K562 (cell line): Measurements from ENCODE around the gene LMO7. TPM values are rescaled to one million over a fixed set of nuclear protein-coding genes. Genes with fewer than 3 reads are reported as not detected.

Source experiments
- ATAC-seq: fragments of 200-7000 bp; cut with Tn5 transposase; 3 replicates; pipeline ENCODE4 v1.9.1; 2020; ENCODE audit warnings: moderate library complexity
- BruUV-seq: library from RNA; stranded (reverse); fragments of 400-500 nt; replicated peaks from 2 replicates; lab custom pipeline; 2021; lab: Mats Ljungman, UMichigan
- CTCF ChIA-PET: fragments of 300-600 bp; formaldehyde crosslinking; extraction: SDS; loops from one replicate; lab custom pipeline; 2021; ENCODE audit warnings: low intra/inter-chr PET ratio; lab: Yijun Ruan, JAX
- POLR2A ChIA-PET: fragments of 300-600, 350-650 bp; sonication (Branson Sonifier 250); formaldehyde crosslinking; extraction: SDS; loops from one replicate; lab custom pipeline; 2021; ENCODE audit warnings: antibody characterized with exemption, inconsistent platforms; lab: Yijun Ruan, JAX
- DNase-seq, 4 experiments: peaks; one replicate each; pipeline versions ENCODE4 v3.0.0 to v3.0.0-alpha.2; 2011 to 2018; ENCODE audit warnings: low spot score in 3 of 4, mixed read lengths in 3 of 4; ENCODE audit errors: extremely low read depth in 1 of 4
- FAIRE-seq: peaks from 2 replicates; lab custom pipeline; 2011; peaks lifted over from hg19 to GRCh38; lab: Jason Lieb, UNC
- H2AFZ ChIP-seq: 2 replicates; pipeline ENCODE4 v1.6.0; 2011; ENCODE audit warnings: low read depth, low read length, control low read depth, inconsistent platforms
- H3K27ac ChIP-seq: fragments of 200-600 bp; 3 replicates; pipeline ENCODE4 v1.8.0; 2011; ENCODE audit warnings: low read depth, mild to moderate bottlenecking, control low read depth, inconsistent platforms, low read length, moderate library complexity, mixed read lengths; ENCODE audit errors: extremely low read depth
- H3K27me3 ChIP-seq, 2 experiments: fragments of 300-600 bp in 1 of 2; 2 replicates in 1 of 2; 3 replicates in 1 of 2; pipeline versions ENCODE4 v1.6.0 to v1.8.0; 2011; ENCODE audit warnings: inconsistent platforms in 2 of 2, low read length in 2 of 2, mild to moderate bottlenecking in 1 of 2, mixed read lengths in 1 of 2, moderate library complexity in 1 of 2; ENCODE audit not compliant: control insufficient read depth in 2 of 2, insufficient read depth in 2 of 2
- H3K36me3 ChIP-seq: fragments of 300-600 bp; 3 replicates; pipeline ENCODE4 v1.8.0; 2011; ENCODE audit warnings: mild to moderate bottlenecking, low read length, inconsistent platforms; ENCODE audit not compliant: control insufficient read depth, insufficient read depth
- H3K4me1 ChIP-seq, 2 experiments: fragments of 200-600 bp in 1 of 2; replicated peaks in 1 of 2; 2 replicates in 1 of 2; 3 replicates in 1 of 2; pipeline versions ENCODE4 v1.5.1 to v1.8.0; 2011; ENCODE audit warnings: inconsistent platforms in 2 of 2, low read length in 2 of 2, mild to moderate bottlenecking in 1 of 2, mixed read lengths in 1 of 2, moderate library complexity in 1 of 2; ENCODE audit not compliant: control insufficient read depth in 2 of 2, insufficient read depth in 2 of 2
- H3K4me2 ChIP-seq: 2 replicates; pipeline ENCODE4 v1.6.1; 2011; ENCODE audit warnings: low read length, control low read depth, inconsistent platforms, mixed read lengths; ENCODE audit not compliant: insufficient read depth
- H3K4me3 ChIP-seq: fragments of 200-600 bp; sonication (generic), shearing (Covaris generic); 2 replicates; pipeline ENCODE4 v1.5.1; 2016; ENCODE audit warnings: control low read depth, inconsistent platforms
- H3K79me2 ChIP-seq: fragments of 200-600 bp; 3 replicates; pipeline ENCODE4 v1.8.0; 2011; ENCODE audit warnings: low read length, inconsistent platforms; ENCODE audit not compliant: control insufficient read depth, insufficient read depth
- H3K9ac ChIP-seq, 2 experiments: 2 replicates each; pipeline versions ENCODE4 v1.6.0 to v1.6.1; 2011; ENCODE audit warnings: low read depth in 2 of 2, low read length in 2 of 2, control low read depth in 1 of 2, inconsistent platforms in 1 of 2, mild to moderate bottlenecking in 1 of 2, mixed read lengths in 1 of 2; ENCODE audit not compliant: insufficient read depth in 1 of 2
- H3K9me1 ChIP-seq: one replicate; pipeline ENCODE4 v1.6.0; 2011; ENCODE audit warnings: inconsistent platforms, mild to moderate bottlenecking, low read length, moderate library complexity; ENCODE audit not compliant: control insufficient read depth, insufficient read depth
- H3K9me3 ChIP-seq: replicated peaks from 2 replicates; pipeline ENCODE4 v1.5.1; 2011; ENCODE audit warnings: low read depth, low read length, inconsistent platforms; ENCODE audit not compliant: control insufficient read depth, insufficient read depth
- H4K20me1 ChIP-seq: replicated peaks from 2 replicates; pipeline ENCODE4 v1.6.1; 2011; ENCODE audit warnings: low read length, inconsistent platforms, mixed read lengths; ENCODE audit not compliant: control insufficient read depth, insufficient read depth
- COPS2 ChIP-seq: fragments of 450-650 bp; conservative IDR thresholded peaks from 2 replicates; pipeline ENCODE4 v1.6.1; 2016; ENCODE audit warnings: mild to moderate bottlenecking, moderate library complexity
- ELK1 ChIP-seq: sonication (generic); formaldehyde crosslinking; IDR thresholded peaks from 2 replicates; pipeline ENCODE4 v1.8.1; 2022; ENCODE audit warnings: missing genetic modification reagents
- KAT2B ChIP-seq: IDR thresholded peaks from one replicate; pipeline ENCODE4 v1.6.1; 2012; ENCODE audit warnings: low read depth, mild to moderate bottlenecking, control low read depth, inconsistent platforms, low read length, moderate library complexity
- MAFG ChIP-seq: fragments of 450-650 bp; conservative IDR thresholded peaks from 2 replicates; pipeline ENCODE4 v1.6.1; 2016; ENCODE audit warnings: missing genetic modification characterization, missing compliant biosample characterization
- MLLT1 ChIP-seq, 2 experiments: fragments of 450-650 bp; IDR thresholded peaks; 2 replicates each; pipeline ENCODE4 v1.6.1; 2016
- OTX1 ChIP-seq: fragments of 450-650 bp; formaldehyde crosslinking; IDR thresholded peaks from 2 replicates; pipeline ENCODE4 v1.4.0; 2022; ENCODE audit warnings: mild to moderate bottlenecking
- SAFB2 ChIP-seq: fragments of 200-400 bp; formaldehyde crosslinking; IDR thresholded peaks from 2 replicates; pipeline ENCODE4 v1.6.1; 2018; ENCODE audit warnings: borderline replicate concordance, low read length, low read depth, moderate library complexity; ENCODE audit not compliant: severe bottlenecking
- SMAD2 ChIP-seq: fragments of 150-350 bp; IDR thresholded peaks from 2 replicates; pipeline ENCODE4 v1.6.1; 2014; ENCODE audit warnings: low read depth, mild to moderate bottlenecking, low read length
- TAF15 ChIP-seq: fragments of 200-400 bp; formaldehyde crosslinking; IDR thresholded peaks from 2 replicates; pipeline ENCODE4 v1.6.1; 2017; ENCODE audit warnings: mild to moderate bottlenecking, low read depth, low read length, moderate library complexity
- XRCC3 ChIP-seq: fragments of 450-650 bp; IDR thresholded peaks from 2 replicates; pipeline ENCODE4 v1.6.1; 2017; ENCODE audit warnings: mild to moderate bottlenecking, moderate library complexity
- ZC3H11A ChIP-seq: IDR thresholded peaks from 2 replicates; pipeline ENCODE4 v1.6.1; 2012; ENCODE audit warnings: low read depth, low read length, improper control_type of control experiment
- ZKSCAN3 ChIP-seq: fragments of 250-450 bp; sonication (Bioruptor Pico); IDR thresholded peaks from 2 replicates; pipeline ENCODE4 v1.4.0; 2020
- ZNF282 ChIP-seq: sonication (generic); formaldehyde crosslinking; IDR thresholded peaks from 2 replicates; pipeline ENCODE4 v1.8.1; 2023; ENCODE audit warnings: missing genetic modification reagents
- ZNF444 ChIP-seq: fragments of 250-450 bp; sonication (Bioruptor Pico); IDR thresholded peaks from 2 replicates; pipeline ENCODE4 v1.4.0; 2020; ENCODE audit warnings: mild to moderate bottlenecking, moderate library complexity
- ZNF584 ChIP-seq: fragments of 200-800 bp; sonication (Bioruptor generic); IDR thresholded peaks from 2 replicates; pipeline ENCODE4 v1.6.1; 2016; ENCODE audit warnings: low read depth, mild to moderate bottlenecking, missing genetic modification characterization, missing compliant biosample characterization
- WGBS: fragments of 100-300 bp; shearing (Covaris generic); methylation state at CpG from one replicate; pipeline ENCODE4 v1.1.6; 2016; ENCODE audit warnings: low coverage, mixed read lengths; ENCODE audit not compliant: insufficient coverage; ENCODE audit errors: missing lambda C conversion rate; 5-methylcytosine and 5-hydroxymethylcytosine counted together
- in situ Hi-C: fragments of 300-500 bp; cut with MboI; formaldehyde crosslinking; loops from 4 replicates; pipeline ENCODE4 v1.15.0; 2018; ENCODE audit warnings: inconsistent platforms, mixed read lengths
- intact Hi-C: fragments of 100-400 bp; cut with micrococcal nuclease; formaldehyde crosslinking; loops from 2 replicates; pipeline ENCODE4 v1.14.2; 2022
- polyA plus RNA-seq, 8 experiments: library from polyadenylated mRNA; depleted of rRNA in 4 of 8; stranded (reverse) in 5 of 8; unstranded in 3 of 8; fragments of >200 nt; fragmentation: Nextera tagmentation in 2 of 8; fragmentation: Illumina TruSeq in 1 of 8; extraction: Ambion mirVana in 2 of 8; extraction: Trizol in 1 of 8; gene quantifications; 2 replicates each; pipeline versions ENCODE4 v1.2.1 to v1.2.3, GENCODE V29; 2011 to 2014; ENCODE audit warnings: inconsistent platforms in 1 of 8, missing spikeins in 1 of 8
- total RNA-seq, 7 experiments: library from RNA; depleted of rRNA in 6 of 7; stranded (reverse); fragments of >200 nt in 6 of 7; fragmentation: Illumina TruSeq in 2 of 7; extraction: Trizol in 2 of 7; gene quantifications; 2 replicates each; pipeline versions ENCODE4 v1.2.1 to v1.2.3, GENCODE V29; 2011 to 2021; ENCODE audit warnings: low replicate concordance in 1 of 7

Gene LMO7
- total and polyA plus RNA-seq, 9 of the 15 experiments (the other 6 are each of a cell fraction or from before 2014, with no cell fraction given), result 0.42 to 4.3 (median 1.7) TPM

- TF ChIP-seq ELK1 (CRISPR knock-in tag), result no peak
- TF ChIP-seq KAT2B, result no peak
- no peak for TF ChIP-seq ZNF444 (CRISPR knock-in tag)
- TF ChIP-seq XRCC3, result no peak
Observed at GRCh38 chr13:75600371-75600770, 35.8 kb upstream of the LMO7 start (continued).

- H3K4me1 ChIP-seq, result no peaks in the 10 kb centered on the region
- no peaks in the 10 kb centered on the region for H4K20me1 ChIP-seq
- intact Hi-C loops (no loop called here), in situ Hi-C loops (no loop called here)
- no peaks in the 10 kb centered on the region for H3K9me3 ChIP-seq
- no peak overlapping the region for H2AFZ ChIP-seq
- H3K36me3 ChIP-seq, result peaks cover 3% of the 10 kb centered on the region; the same call in 1 of the 3 replicates
- H3K9ac ChIP-seq, result no peak overlapping the region
- H3K27me3 ChIP-seq, result no peaks in the 10 kb centered on the region
- H3K27ac ChIP-seq, result no peak overlapping the region
- H3K4me3 ChIP-seq, result no peak overlapping the region
- DNase-seq, result no peak
- no peak for FAIRE-seq
- H3K4me2 ChIP-seq, result no peak overlapping the region
- ChIA-PET CTCF (no interaction called here), POLR2A (no interaction called here)
- TF ChIP-seq ZC3H11A, result no peak
- TF ChIP-seq COPS2, result no peak
- TF ChIP-seq SAFB2, result no peak
- TF ChIP-seq MAFG (tag), result no peak
- TF ChIP-seq TAF15, result no peak
- TF ChIP-seq ZKSCAN3 (CRISPR knock-in tag), result no peak
- TF ChIP-seq OTX1 (CRISPR knock-in tag), result no peak
- TF ChIP-seq ZNF282, result no peak
- TF ChIP-seq MLLT1 (IDR thresholded peaks at IDR 0.05), result no peak
- TF ChIP-seq ZNF584, result no peak
- TF ChIP-seq SMAD2, result no peak
- no peaks in the 10 kb centered on the region for H3K79me2 ChIP-seq
- WGBS, result 95% methylated on average over 2 of the region's 2 CpGs
- no peaks in the 10 kb centered on the region for H3K9me1 ChIP-seq
- no peak for ATAC-seq
- BruUV-seq, result no TSS peak
Observed at GRCh38 chr13:75603038-75603437, 33.1 kb upstream of the LMO7 start.
